ENCODE data around the gene SIRPG.

GRCh38 chr20:1673424-1673823, 15.8 kb upstream of the SIRPG start:
- TF ChIP-seq POLR2A (IDR thresholded peaks at IDR 0.05; ENCODE audit: insufficient read depth in 1 of 2, low read depth in 2 of 2, low read length in 2 of 2) (no peak), CBX5 (CRISPR knock-in tag; IDR thresholded peaks at IDR 0.05; ENCODE audit: borderline replicate concordance) (no peak), FOXP1 (IDR thresholded peaks at IDR 0.05) (no peak), FOXP1 (CRISPR knock-in tag; IDR thresholded peaks at IDR 0.05) (no peak), ZNF781 (CRISPR knock-in tag; IDR thresholded peaks at IDR 0.05; ENCODE audit: borderline replicate concordance, not compliant biosample characterization) (no peak), ZBTB34 (CRISPR knock-in tag; IDR thresholded peaks at IDR 0.05) (no peak), RFXAP (CRISPR knock-in tag; IDR thresholded peaks at IDR 0.05; ENCODE audit: borderline replicate concordance) (no peak)
